ENCODE results near the gene SH3D21. TPM values are rescaled to one million over a fixed set of nuclear protein-coding genes. Genes with fewer than 3 reads are reported as not detected.

Gene SH3D21
- total and polyA plus RNA-seq, 11 donors = 0.38 to 3.1 (median 1.4) TPM

- H3K4me1 ChIP-seq = peaks cover 0 to 44% (median 28%) of the 10 kb centered on the region in 12 donors
- intact Hi-C loops (cut with DNase I) = no loop called here
Measured at GRCh38 chr1:36349241-36349671, 43.1 kb downstream of the SH3D21 start.

GRCh38 chr1:36349839-36350238 lies 43.7 kb downstream of the SH3D21 start:
- WGBS, 4 donors = 49 to 69% (median 53%) methylated on average over 13 to 16 of the region's 16 CpGs
- intact Hi-C loops (cut with DNase I) = no loop called here
- H3K4me3 ChIP-seq = no peak overlapping the region
- peaks cover 0 to 44% (median 28%) of the 10 kb centered on the region in 12 donors for H3K4me1 ChIP-seq
- H3K36me3 ChIP-seq = peaks cover 0 to 85% (median 67%) of the 10 kb centered on the region in 9 donors
- H3K27me3 ChIP-seq = no peaks in the 10 kb centered on the region
- ATAC-seq = peak in 3 of 4 donors; percentile 32 to 68 (median 41)
- peak overlapping the region in 11 of 12 donors; percentile 46 to 82 (median 66) for H3K27ac ChIP-seq
- H3K9me3 ChIP-seq = no peaks in the 10 kb centered on the region
- TF ChIP-seq CTCF (IDR thresholded peaks at IDR 0.05) (no peak), POLR2A (IDR thresholded peaks at IDR 0.05) (no peak)
- DNase-seq = peak in 2 of 5 donors; percentile 37 to 61

More at GRCh38 chr1:36349241-36349671, 43.1 kb downstream of the SH3D21 start:
- peak in 2 of 4 donors; percentile 4 to 9 for ATAC-seq
- H3K4me3 ChIP-seq = no peak overlapping the region
- H3K36me3 ChIP-seq = peaks cover 0 to 84% (median 62%) of the 10 kb centered on the region in 9 donors
- H3K27me3 ChIP-seq = no peaks in the 10 kb centered on the region
- no peaks in the 10 kb centered on the region for H3K9me3 ChIP-seq
- H3K27ac ChIP-seq = peak overlapping the region in 10 of 12 donors; percentile 46 to 82 (median 68)
- TF ChIP-seq POLR2A (IDR thresholded peaks at IDR 0.05) = no peak
- no peak for TF ChIP-seq CTCF (IDR thresholded peaks at IDR 0.05)
- DNase-seq = peak in 1 of 5 donors; percentile 42
- 56 to 72% (median 62%) methylated on average over 5 to 7 of the region's 7 CpGs for WGBS, 4 donors

- peak in 1 of 5 donors; percentile 60 for DNase-seq
- Histone ChIP-seq H3K4me3 (peak overlapping the region in 1 of 12 donors; percentile 34), H3K36me3 (peaks cover 0 to 85% (median 68%) of the 10 kb centered on the region in 9 donors), H3K27ac (peak overlapping the region in 11 of 12 donors; percentile 13 to 82 (median 61)), H3K4me1 (peaks cover 0 to 44% (median 28%) of the 10 kb centered on the region in 12 donors), H3K9me3 (no peaks in the 10 kb centered on the region), H3K27me3 (no peaks in the 10 kb centered on the region)
- WGBS, 4 donors = 49 to 67% (median 60%) methylated on average over 8 to 13 of the region's 13 CpGs
- ATAC-seq = peak in 3 of 4 donors; percentile 38 to 72 (median 60)
- intact Hi-C loops (cut with DNase I) = no loop called here
- TF ChIP-seq CTCF (IDR thresholded peaks at IDR 0.05) = no peak
- no peak for TF ChIP-seq POLR2A (IDR thresholded peaks at IDR 0.05)
Measured at GRCh38 chr1:36350659-36351226, 44.6 kb downstream of the SH3D21 start.

- H3K9me3 ChIP-seq = no peaks in the 10 kb centered on the region
- intact Hi-C loops (cut with DNase I) = no loop called here
- 77 to 82% (median 82%) methylated on average over 14 of the region's 14 CpGs for WGBS, 4 donors
- peak overlapping the region in 10 of 12 donors; percentile 13 to 82 (median 48) for H3K27ac ChIP-seq
- peaks cover 0 to 85% (median 68%) of the 10 kb centered on the region in 9 donors for H3K36me3 ChIP-seq
- no peak for TF ChIP-seq POLR2A (IDR thresholded peaks at IDR 0.05)
- TF ChIP-seq CTCF (IDR thresholded peaks at IDR 0.05) = peak in 2 of 12 donors; percentile 10 to 13
- H3K4me3 ChIP-seq = no peak overlapping the region
- ATAC-seq (peak in 3 of 4 donors; percentile 4 to 21 (median 15)), DNase-seq (peak in 1 of 5 donors; percentile 54)
- H3K4me1 ChIP-seq = peaks cover 0 to 44% (median 28%) of the 10 kb centered on the region in 12 donors
- H3K27me3 ChIP-seq = no peaks in the 10 kb centered on the region
Measured at GRCh38 chr1:36351227-36351977, 45.2 kb downstream of the SH3D21 start.
